WERI-Rb-1 (cell line): Measurements from ENCODE around the gene WDR38.
A peak's percentile ranks its signal among the peaks of the same experiment; 100 is the strongest.

Experiments used
- DNase-seq: peaks from one replicate; pipeline ENCODE4 v3.0.0-alpha.2; 2020
- H3K27ac ChIP-seq: fragments of 250-450 bp; sonication (Bioruptor Pico); 2 replicates; pipeline ENCODE4 v1.5.1; 2020; ENCODE audit warnings: mild to moderate bottlenecking, moderate library complexity
- H3K27me3 ChIP-seq: fragments of 250-450 bp; sonication (Bioruptor Pico); 2 replicates; pipeline ENCODE4 v1.5.1; 2021; ENCODE audit warnings: mild to moderate bottlenecking, low read depth, moderate library complexity; ENCODE audit not compliant: insufficient read depth, severe bottlenecking
- H3K36me3 ChIP-seq: fragments of 250-450 bp; sonication (Bioruptor Pico); 2 replicates; pipeline ENCODE4 v1.5.1; 2020; ENCODE audit warnings: mild to moderate bottlenecking, moderate library complexity
- H3K4me3 ChIP-seq: 2 replicates; pipeline ENCODE4 v1.5.1; 2011; ENCODE audit warnings: low read depth, mild to moderate bottlenecking, control low read depth, low read length
- H3K9me3 ChIP-seq: fragments of 250-450 bp; sonication (Bioruptor Pico); 2 replicates; pipeline ENCODE4 v1.5.1; 2021; ENCODE audit warnings: mild to moderate bottlenecking, moderate library complexity; ENCODE audit not compliant: severe bottlenecking
- TF ChIP-seq, protein P1 (sequence below): IDR thresholded peaks from 2 replicates; pipeline ENCODE4 v1.5.1; 2011; ENCODE audit warnings: low read depth, mild to moderate bottlenecking, control low read depth, inconsistent platforms, low read length

The WDR38 gene

DNA sequence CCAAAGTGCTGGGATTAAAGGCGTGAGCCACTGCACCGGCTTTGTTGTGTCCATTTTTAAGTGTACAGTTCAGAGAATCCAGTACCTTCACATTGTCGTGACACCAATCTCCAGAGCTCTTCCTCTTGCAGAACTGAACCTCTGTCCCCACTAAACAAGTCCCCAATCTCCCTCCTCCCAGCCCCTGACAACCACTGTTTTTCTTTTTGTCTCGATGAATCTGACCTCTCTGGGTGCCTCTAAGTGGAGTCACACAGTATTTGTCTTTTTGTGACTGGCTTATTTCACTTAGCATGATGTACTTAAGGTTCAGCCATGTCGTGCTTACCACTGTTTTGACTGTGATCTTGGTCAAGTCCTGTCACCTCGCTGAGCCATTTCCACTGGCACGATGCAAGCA, 1.6 kb downstream of the WDR38 start:
- Histone ChIP-seq H3K4me3 (no peak overlapping the region), H3K27me3 (no peaks in the 10 kb centered on the region), H3K36me3 (peaks cover 47% of the 10 kb centered on the region), H3K27ac (peak overlapping the region; percentile 1; the same call in 1 of the 2 replicates), H3K9me3 (no peaks in the 10 kb centered on the region)
- TF ChIP-seq, protein P1, sequence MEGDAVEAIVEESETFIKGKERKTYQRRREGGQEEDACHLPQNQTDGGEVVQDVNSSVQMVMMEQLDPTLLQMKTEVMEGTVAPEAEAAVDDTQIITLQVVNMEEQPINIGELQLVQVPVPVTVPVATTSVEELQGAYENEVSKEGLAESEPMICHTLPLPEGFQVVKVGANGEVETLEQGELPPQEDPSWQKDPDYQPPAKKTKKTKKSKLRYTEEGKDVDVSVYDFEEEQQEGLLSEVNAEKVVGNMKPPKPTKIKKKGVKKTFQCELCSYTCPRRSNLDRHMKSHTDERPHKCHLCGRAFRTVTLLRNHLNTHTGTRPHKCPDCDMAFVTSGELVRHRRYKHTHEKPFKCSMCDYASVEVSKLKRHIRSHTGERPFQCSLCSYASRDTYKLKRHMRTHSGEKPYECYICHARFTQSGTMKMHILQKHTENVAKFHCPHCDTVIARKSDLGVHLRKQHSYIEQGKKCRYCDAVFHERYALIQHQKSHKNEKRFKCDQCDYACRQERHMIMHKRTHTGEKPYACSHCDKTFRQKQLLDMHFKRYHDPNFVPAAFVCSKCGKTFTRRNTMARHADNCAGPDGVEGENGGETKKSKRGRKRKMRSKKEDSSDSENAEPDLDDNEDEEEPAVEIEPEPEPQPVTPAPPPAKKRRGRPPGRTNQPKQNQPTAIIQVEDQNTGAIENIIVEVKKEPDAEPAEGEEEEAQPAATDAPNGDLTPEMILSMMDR: no peak
- no peak for DNase-seq

DNA sequence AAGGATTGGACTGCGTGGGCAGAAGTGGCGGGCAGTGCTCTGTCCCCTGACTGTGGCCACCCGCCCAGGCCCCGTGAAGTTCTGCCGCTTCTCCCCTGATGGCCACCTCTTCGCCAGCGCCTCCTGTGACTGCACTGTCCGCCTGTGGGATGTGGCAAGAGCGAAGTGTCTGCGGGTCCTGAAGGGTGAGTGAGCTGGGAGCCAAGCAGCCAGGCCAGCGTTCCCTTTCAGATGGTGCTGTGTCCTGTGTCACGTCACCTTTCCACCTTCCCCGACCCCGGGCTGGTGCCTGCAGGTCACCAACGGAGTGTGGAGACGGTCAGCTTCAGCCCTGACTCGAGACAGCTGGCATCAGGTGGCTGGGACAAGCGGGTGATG, 2.3 kb downstream of the WDR38 start:
- H3K27me3 ChIP-seq: no peaks in the 10 kb centered on the region
- H3K27ac ChIP-seq: peak overlapping the region; percentile 1; the same call in 1 of the 2 replicates
- H3K9me3 ChIP-seq: no peaks in the 10 kb centered on the region
- H3K4me3 ChIP-seq: no peak overlapping the region
- peaks cover 54% of the 10 kb centered on the region for H3K36me3 ChIP-seq
- DNase-seq: no peak
- TF ChIP-seq, protein P1: no peak

DNA sequence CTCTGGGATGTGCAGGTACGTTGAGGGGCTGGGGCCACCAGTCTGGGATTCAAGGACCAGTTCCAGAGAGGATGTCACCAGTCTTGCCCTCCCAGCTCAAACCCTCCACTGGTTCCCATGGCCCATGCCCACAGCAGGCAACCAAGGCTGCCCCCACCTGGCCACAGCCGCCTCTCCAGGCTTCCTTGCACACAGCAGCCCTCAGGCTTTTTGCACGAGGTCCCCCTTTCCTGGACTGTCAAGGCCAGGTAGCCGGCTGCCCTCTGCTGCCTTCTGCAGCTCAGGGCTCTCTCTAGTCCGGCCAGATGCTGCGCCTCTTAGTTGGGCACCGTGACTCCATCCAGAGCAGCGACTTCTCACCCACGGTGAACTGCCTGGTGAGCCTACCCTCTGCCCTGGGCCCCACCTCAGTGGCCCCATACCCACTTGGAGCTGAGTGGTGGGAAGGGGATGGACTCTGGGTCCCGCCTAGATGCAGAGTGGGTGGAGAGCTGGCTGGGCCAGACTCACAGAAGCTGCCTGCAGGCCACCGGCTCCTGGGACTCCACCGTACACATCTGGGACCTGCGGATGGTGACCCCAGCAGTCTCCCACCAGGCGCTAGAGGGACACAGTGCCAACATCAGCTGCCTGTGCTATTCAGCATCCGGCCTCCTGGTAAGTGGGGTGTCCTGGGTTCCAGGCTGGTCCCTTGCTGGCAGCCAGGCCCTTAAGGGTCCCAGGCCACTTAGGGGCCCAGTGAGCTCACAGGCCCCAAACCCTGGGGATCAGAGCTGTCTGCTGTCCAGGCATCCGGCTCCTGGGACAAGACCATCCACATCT, 2.9 kb downstream of the WDR38 start:
- no peaks in the 10 kb centered on the region for H3K9me3 ChIP-seq
- TF ChIP-seq, protein P1: peak; percentile 91
- no peaks in the 10 kb centered on the region for H3K27me3 ChIP-seq
- no peak overlapping the region for H3K4me3 ChIP-seq
- H3K27ac ChIP-seq: no peak overlapping the region; the same call in 1 of the 2 replicates
- peak; percentile 86 for DNase-seq
- peaks cover 60% of the 10 kb centered on the region for H3K36me3 ChIP-seq

DNA sequence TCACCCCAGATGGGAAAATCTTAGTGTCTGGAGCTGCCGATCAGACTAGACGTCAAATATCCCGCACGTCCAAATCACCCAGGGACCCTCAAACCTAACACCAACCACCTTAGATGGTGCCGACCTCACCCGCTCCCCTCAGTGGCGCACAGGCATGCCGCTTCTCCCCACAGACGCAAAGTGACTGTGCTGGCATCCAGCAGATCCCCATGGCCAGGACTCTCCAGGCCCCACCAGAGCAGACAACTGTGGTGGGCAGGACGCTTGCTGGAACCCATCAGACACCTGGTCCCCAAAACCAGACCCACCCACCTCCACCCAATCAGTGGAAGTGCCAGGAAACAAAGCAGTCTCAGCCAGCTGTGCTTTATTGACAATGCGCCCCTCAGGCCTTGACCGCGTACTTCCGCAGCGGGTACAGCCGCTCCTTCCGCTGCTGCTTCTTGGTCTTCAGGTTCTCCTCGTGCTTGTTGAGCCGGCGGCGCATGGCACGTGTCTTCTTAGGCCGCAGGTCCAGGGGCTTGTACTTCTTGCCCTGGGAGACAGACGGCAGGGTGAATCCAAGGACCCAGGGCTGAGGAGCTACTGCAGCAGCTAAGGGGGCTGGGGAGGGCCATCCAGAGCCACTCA, 4.4 kb downstream of the WDR38 start:
- TF ChIP-seq, protein P1: no peak
- no peaks in the 10 kb centered on the region for H3K9me3 ChIP-seq
- no peak for DNase-seq
- H3K4me3 ChIP-seq: no peak overlapping the region
- no peak overlapping the region for H3K27ac ChIP-seq
- H3K36me3 ChIP-seq: peaks cover 65% of the 10 kb centered on the region
- no peaks in the 10 kb centered on the region for H3K27me3 ChIP-seq

DNA sequence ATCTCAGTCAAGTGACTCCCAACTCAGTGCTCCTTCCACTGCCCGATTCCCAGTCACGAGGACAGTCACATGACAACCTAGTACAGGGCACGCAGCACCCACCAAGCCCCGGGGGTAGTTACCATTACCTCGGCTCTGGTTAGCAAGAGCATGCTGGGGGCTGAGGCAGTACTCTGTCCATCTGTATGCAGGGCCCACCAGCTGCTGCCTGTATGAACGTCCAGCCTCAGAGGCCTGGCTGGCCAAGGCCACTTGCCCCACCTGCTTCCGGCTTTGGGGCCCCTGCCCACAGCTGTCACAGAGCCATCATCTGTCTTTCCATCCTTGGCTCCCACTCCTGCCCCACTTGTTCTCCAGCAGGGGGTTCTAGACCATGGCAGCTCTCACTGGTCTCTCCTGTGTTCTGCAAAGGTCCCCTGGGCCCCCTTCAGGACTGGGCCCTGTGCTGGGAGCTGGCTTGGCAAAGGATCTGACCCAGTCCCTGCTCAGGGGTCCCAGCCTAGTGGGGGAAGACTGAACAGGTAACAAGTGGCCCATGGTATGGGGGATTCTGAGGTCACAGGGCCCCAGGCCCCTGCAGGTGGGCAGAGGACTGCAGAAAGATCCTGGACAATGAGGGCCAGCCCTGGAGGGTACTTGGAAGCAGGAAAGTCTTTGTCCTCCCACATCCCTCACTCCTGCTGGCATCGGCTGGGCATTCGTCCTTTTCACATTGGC, 5.2 kb downstream of the WDR38 start:
- Histone ChIP-seq H3K9me3 (no peaks in the 10 kb centered on the region), H3K36me3 (peaks cover 65% of the 10 kb centered on the region), H3K27me3 (no peaks in the 10 kb centered on the region), H3K4me3 (no peak overlapping the region), H3K27ac (no peak overlapping the region)
- TF ChIP-seq, protein P1: peak; percentile 33; the same call in 1 of the 2 replicates
- no peak for DNase-seq
